ENCODE measurements around the gene SCAPER. TPM values are rescaled to one million over a fixed set of nuclear protein-coding genes. Genes with fewer than 3 reads are reported as not detected.
"Not testable (repeated sequence)": the region's sequence is repeated elsewhere in the genome, so short reads cannot be mapped to it uniquely, and the experiment has no call there.

SCAPER gene
- total RNA-seq, 2 donors from 2014 or later: 27.9 to 32.1 TPM

GRCh38 chr15:76864586-76864985 lies 40.6 kb downstream of the SCAPER start:
- intact Hi-C loops (cut with DNase I): loop anchor here in 1 of 2 donors (5.0 kb wide), 1 partner anchor 1453 kb away; no protein-coding TSS in a partner anchor
- DNase-seq (ENCODE audit: low spot score): no peak

- intact Hi-C loops (cut with DNase I): loop anchor here in 1 of 2 donors (5.0 kb wide), 1 partner anchor 1454 kb away; no protein-coding TSS in a partner anchor
Measured at GRCh38 chr15:76863693-76864092, 41.4 kb downstream of the SCAPER start.

GRCh38 chr15:76863123-76863522 lies 42.0 kb downstream of the SCAPER start:
- no peak for DNase-seq (ENCODE audit: low spot score)
- intact Hi-C loops (cut with DNase I): loop anchor here in 1 of 2 donors (5.0 kb wide), 1 partner anchor 1454 kb away; no protein-coding TSS in a partner anchor

More at GRCh38 chr15:76863693-76864092, 41.4 kb downstream of the SCAPER start:
- no peak for DNase-seq (ENCODE audit: low spot score)

- intact Hi-C loops (cut with DNase I): loop anchor here in 1 of 2 donors (5.0 kb wide), 1 partner anchor 1455 kb away; no protein-coding TSS in a partner anchor
Measured at GRCh38 chr15:76861815-76862397, 43.2 kb downstream of the SCAPER start.

GRCh38 chr15:76860201-76860600 lies 44.9 kb downstream of the SCAPER start:
- DNase-seq (ENCODE audit: low spot score): no peak
- intact Hi-C loops (cut with DNase I): loop anchor here in 1 of 2 donors (5.0 kb wide), 1 partner anchor 1457 kb away; no protein-coding TSS in a partner anchor

More at GRCh38 chr15:76861815-76862397, 43.2 kb downstream of the SCAPER start:
- DNase-seq (ENCODE audit: low spot score): no peak

GRCh38 chr15:76850367-76850766 lies 54.8 kb downstream of the SCAPER start:
- intact Hi-C loops (cut with DNase I); DNase-seq (ENCODE audit: low spot score): not testable (repeated sequence)

- intact Hi-C loops (cut with DNase I): no loop called here
- DNase-seq (ENCODE audit: low spot score): no peak
Measured at GRCh38 chr15:76846782-76847181, 58.4 kb downstream of the SCAPER start.

- DNase-seq (ENCODE audit: low spot score): no peak
- intact Hi-C loops (cut with DNase I): no loop called here
Measured at GRCh38 chr15:76844096-76844495, 61.0 kb downstream of the SCAPER start.

- no peak for DNase-seq (ENCODE audit: low spot score)
- intact Hi-C loops (cut with DNase I): no loop called here
Measured at GRCh38 chr15:76843269-76843668, 61.9 kb downstream of the SCAPER start.

- no peak for DNase-seq (ENCODE audit: low spot score)
- intact Hi-C loops (cut with DNase I): no loop called here
Measured at GRCh38 chr15:76840830-76841460, 64.2 kb downstream of the SCAPER start.

- intact Hi-C loops (cut with DNase I): loop anchor here in 1 of 2 donors (5.0 kb wide), 1 partner anchor 533 kb away; no protein-coding TSS in a partner anchor
- no peak for DNase-seq (ENCODE audit: low spot score)
Measured at GRCh38 chr15:76839173-76839572, 66.0 kb downstream of the SCAPER start.

GRCh38 chr15:76837474-76837873 lies 67.7 kb downstream of the SCAPER start:
- intact Hi-C loops (cut with DNase I): loop anchor here in 1 of 2 donors (5.0 kb wide), 1 partner anchor 535 kb away; no protein-coding TSS in a partner anchor

GRCh38 chr15:76829939-76830338 lies 75.2 kb downstream of the SCAPER start:
- intact Hi-C loops (cut with DNase I): loop anchor here in 1 of 2 donors (2.0 kb wide), 1 partner anchor 25 kb away; no protein-coding TSS in a partner anchor
- DNase-seq (ENCODE audit: low spot score): no peak

More at GRCh38 chr15:76837474-76837873, 67.7 kb downstream of the SCAPER start:
- DNase-seq (ENCODE audit: low spot score): no peak

GRCh38 chr15:76823890-76824289 lies 81.2 kb downstream of the SCAPER start:
- intact Hi-C loops (cut with DNase I): no loop called here
- no peak for DNase-seq (ENCODE audit: low spot score)

GRCh38 chr15:76823303-76823702 lies 81.8 kb downstream of the SCAPER start:
- no peak for DNase-seq (ENCODE audit: low spot score)
- intact Hi-C loops (cut with DNase I): no loop called here

- DNase-seq (ENCODE audit: low spot score); intact Hi-C loops (cut with DNase I): not testable (repeated sequence)
Measured at GRCh38 chr15:76818926-76819325, 86.2 kb downstream of the SCAPER start.

- intact Hi-C loops (cut with DNase I): no loop called here
- DNase-seq (ENCODE audit: low spot score): no peak
Measured at GRCh38 chr15:76815421-76815820, 89.7 kb downstream of the SCAPER start.

GRCh38 chr15:76812381-76812780 lies 92.8 kb downstream of the SCAPER start:
- DNase-seq (ENCODE audit: low spot score): no peak
- intact Hi-C loops (cut with DNase I): no loop called here

- intact Hi-C loops (cut with DNase I): no loop called here
- DNase-seq (ENCODE audit: low spot score): no peak
Measured at GRCh38 chr15:76809412-76810103, 95.6 kb downstream of the SCAPER start.

Measured in posterior vena cava (tissue), 2 donors.